Tibial artery (tissue), 4 donors: ENCODE results near the gene LGR6.
A peak's percentile ranks its signal among the peaks of the same experiment; 100 is the strongest.

Source experiments
- DNase-seq, 2 donors: peaks; one replicate each; pipeline ENCODE4 v3.0.0-alpha.2; 2019
- H3K27ac ChIP-seq, 2 donors: fragments of 200-600 bp; sonication (generic) in 1 of 2; 1 replicate in 1 of 2; 2 replicates in 1 of 2; pipeline ENCODE4 v1.5.1; 2018 to 2019; ENCODE audit warnings: mild to moderate bottlenecking in 1 of 2
- H3K27me3 ChIP-seq, 2 donors: fragments of 200-600 bp; sonication (generic) in 1 of 2; one replicate each; pipeline versions ENCODE4 v1.5.1 to v1.6.0; 2016 to 2019
- H3K36me3 ChIP-seq, 3 donors: fragments of 200-600 bp; sonication (generic) in 2 of 3; one replicate each; pipeline ENCODE4 v1.5.1; 2016 to 2019; ENCODE audit warnings: mild to moderate bottlenecking in 2 of 3
- H3K4me1 ChIP-seq, 4 donors: fragments of 200-600 bp; sonication (generic) in 2 of 4; 1 replicate in 3 of 4; 2 replicates in 1 of 4; pipeline ENCODE4 v1.5.1; 2016 to 2019
- H3K4me3 ChIP-seq, 2 donors: fragments of 200-600 bp; sonication (generic) in 1 of 2; 1 replicate in 1 of 2; 2 replicates in 1 of 2; pipeline ENCODE4 v1.5.1; 2018 to 2019; ENCODE audit warnings: mild to moderate bottlenecking in 2 of 2
- H3K9me3 ChIP-seq, 3 donors: fragments of 200-600 bp; sonication (generic) in 1 of 3; one replicate each; pipeline ENCODE4 v1.5.1; 2016 to 2019
- intact Hi-C: fragments of 100-400 bp; cut with DNase I; formaldehyde crosslinking; loops from one replicate; pipeline ENCODE4 v1.15.0; 2023; ENCODE audit warnings: low total_unique reads
- TF ChIP-seq, protein P1 (sequence below), 2 experiments: fragments of 200-600 bp in 1 of 2; fragments of 450-650 bp in 1 of 2; IDR thresholded peaks; one replicate each; pipeline ENCODE4 v1.5.1; 2017 to 2019; ENCODE audit warnings: antibody characterized with exemption in 2 of 2, mild to moderate bottlenecking in 1 of 2, moderate library complexity in 1 of 2

The LGR6 gene

DNA sequence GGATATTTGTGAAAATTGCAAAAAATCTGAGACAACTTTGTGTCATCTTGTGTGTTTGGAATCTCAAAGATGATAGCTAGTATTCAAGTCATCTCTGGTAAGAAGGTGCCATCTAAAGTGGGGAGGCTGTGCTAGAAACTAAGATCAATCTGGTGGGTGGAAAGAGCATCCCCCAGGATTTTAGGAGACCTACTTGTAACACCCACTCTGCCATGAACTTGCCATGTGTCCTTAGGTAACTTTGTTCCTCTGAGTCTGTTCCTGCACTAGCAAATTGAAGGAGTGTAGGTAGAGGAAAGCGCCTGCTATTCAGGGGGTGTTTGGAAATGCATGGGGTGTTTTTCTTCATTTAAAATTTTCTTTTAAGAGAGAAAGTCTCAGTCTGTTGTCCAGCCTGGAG is 24.4 kb downstream of the LGR6 start:
- no peaks in the 10 kb centered on the region for H3K27me3 ChIP-seq
- no peak for DNase-seq
- no peaks in the 10 kb centered on the region for H3K36me3 ChIP-seq
- H3K9me3 ChIP-seq, result no peaks in the 10 kb centered on the region
- H3K4me1 ChIP-seq, result peaks cover 0 to 87% (median 41%) of the 10 kb centered on the region in 4 donors
- TF ChIP-seq, protein P1, sequence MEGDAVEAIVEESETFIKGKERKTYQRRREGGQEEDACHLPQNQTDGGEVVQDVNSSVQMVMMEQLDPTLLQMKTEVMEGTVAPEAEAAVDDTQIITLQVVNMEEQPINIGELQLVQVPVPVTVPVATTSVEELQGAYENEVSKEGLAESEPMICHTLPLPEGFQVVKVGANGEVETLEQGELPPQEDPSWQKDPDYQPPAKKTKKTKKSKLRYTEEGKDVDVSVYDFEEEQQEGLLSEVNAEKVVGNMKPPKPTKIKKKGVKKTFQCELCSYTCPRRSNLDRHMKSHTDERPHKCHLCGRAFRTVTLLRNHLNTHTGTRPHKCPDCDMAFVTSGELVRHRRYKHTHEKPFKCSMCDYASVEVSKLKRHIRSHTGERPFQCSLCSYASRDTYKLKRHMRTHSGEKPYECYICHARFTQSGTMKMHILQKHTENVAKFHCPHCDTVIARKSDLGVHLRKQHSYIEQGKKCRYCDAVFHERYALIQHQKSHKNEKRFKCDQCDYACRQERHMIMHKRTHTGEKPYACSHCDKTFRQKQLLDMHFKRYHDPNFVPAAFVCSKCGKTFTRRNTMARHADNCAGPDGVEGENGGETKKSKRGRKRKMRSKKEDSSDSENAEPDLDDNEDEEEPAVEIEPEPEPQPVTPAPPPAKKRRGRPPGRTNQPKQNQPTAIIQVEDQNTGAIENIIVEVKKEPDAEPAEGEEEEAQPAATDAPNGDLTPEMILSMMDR (IDR thresholded peaks at IDR 0.05), result no peak
- H3K27ac ChIP-seq, result peak overlapping the region; percentile 20 to 63
- intact Hi-C loops, result no loop called here
- H3K4me3 ChIP-seq, result no peak overlapping the region

DNA sequence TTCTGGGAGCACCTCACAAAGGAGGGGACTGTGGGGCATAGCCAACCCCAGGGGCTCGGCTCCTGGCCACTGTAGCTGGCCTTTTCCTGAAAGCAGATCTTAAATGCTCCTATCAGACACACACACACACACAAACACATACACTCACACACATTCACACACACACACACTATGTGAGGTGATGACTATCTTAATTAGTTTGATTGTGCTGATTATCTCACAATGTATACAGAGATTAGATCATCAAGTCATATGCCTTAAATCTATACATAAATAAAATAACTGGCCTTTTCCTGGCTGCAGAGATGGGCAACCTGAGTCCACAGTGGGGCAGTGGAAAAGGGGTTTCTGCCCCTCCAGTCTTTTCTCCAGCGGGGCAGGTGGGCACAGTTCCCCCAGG is 27.1 kb downstream of the LGR6 start:
- Histone ChIP-seq H3K4me3 (no peak overlapping the region), H3K4me1 (peaks cover 0 to 77% (median 37%) of the 10 kb centered on the region in 4 donors), H3K27ac (peak overlapping the region; percentile 70 to 81), H3K27me3 (no peaks in the 10 kb centered on the region), H3K9me3 (no peaks in the 10 kb centered on the region), H3K36me3 (no peaks in the 10 kb centered on the region)
- intact Hi-C loops, result no loop called here
- no peak for DNase-seq
- TF ChIP-seq, protein P1 (IDR thresholded peaks at IDR 0.05), result no peak

- Histone ChIP-seq H3K27me3 (no peaks in the 10 kb centered on the region), H3K27ac (peak overlapping the region; percentile 70 to 81), H3K4me3 (no peak overlapping the region), H3K4me1 (peaks cover 0 to 63% (median 26%) of the 10 kb centered on the region in 4 donors), H3K9me3 (no peaks in the 10 kb centered on the region), H3K36me3 (no peaks in the 10 kb centered on the region)
- TF ChIP-seq, protein P1 (IDR thresholded peaks at IDR 0.05), result no peak
- no peak for DNase-seq
- intact Hi-C loops, result no loop called here
These were observed 28.6 kb downstream of the LGR6 start for GRCh38 chr1:202221911-202222909.

GRCh38 chr1:202223121-202223860 is 29.7 kb downstream of the LGR6 start:
- Histone ChIP-seq H3K36me3 (peaks cover 0 to 8% (median 6%) of the 10 kb centered on the region in 3 donors), H3K9me3 (no peaks in the 10 kb centered on the region), H3K4me3 (no peak overlapping the region), H3K27ac (peak overlapping the region; percentile 70 to 81), H3K4me1 (peaks cover 0 to 52% (median 24%) of the 10 kb centered on the region in 4 donors), H3K27me3 (no peaks in the 10 kb centered on the region)
- TF ChIP-seq, protein P1 (IDR thresholded peaks at IDR 0.05), result no peak
- intact Hi-C loops, result no loop called here
- no peak for DNase-seq

DNA sequence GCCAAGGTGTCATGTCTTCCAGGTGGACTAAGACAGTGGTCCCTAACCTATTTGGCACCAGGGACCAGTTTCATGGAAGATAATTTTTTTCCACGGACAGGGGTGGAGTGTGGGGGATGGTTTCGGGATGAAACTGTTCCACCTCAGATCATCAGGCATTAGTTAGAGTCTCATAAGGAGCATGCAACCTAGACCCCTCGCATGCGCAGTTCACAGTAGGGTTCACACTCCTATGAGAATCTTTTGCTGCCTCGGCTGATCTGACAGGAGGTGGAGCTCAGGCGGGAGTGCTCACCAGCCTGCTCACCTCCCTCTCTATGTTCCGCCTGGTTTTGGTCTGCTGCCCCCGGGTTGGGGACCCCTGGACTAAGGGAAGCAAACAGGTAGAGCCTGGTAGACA is 30.9 kb downstream of the LGR6 start:
- peaks cover 0 to 41% (median 24%) of the 10 kb centered on the region in 4 donors for H3K4me1 ChIP-seq
- TF ChIP-seq, protein P1 (IDR thresholded peaks at IDR 0.05), result no peak
- H3K27ac ChIP-seq, result peak overlapping the region; percentile 70 to 81
- DNase-seq, result no peak
- H3K4me3 ChIP-seq, result no peak overlapping the region
- H3K27me3 ChIP-seq, result no peaks in the 10 kb centered on the region
- no peaks in the 10 kb centered on the region for H3K9me3 ChIP-seq
- H3K36me3 ChIP-seq, result peaks cover 0 to 20% (median 18%) of the 10 kb centered on the region in 3 donors
- intact Hi-C loops, result no loop called here
